ENCODE results near the gene IFNL1.

The IFNL1 gene

GRCh38 chr19:39253374-39254149 lies 42.6 kb upstream of the IFNL1 start:
- no peak for TF ChIP-seq CTCF (IDR thresholded peaks at IDR 0.05)

- TF ChIP-seq CTCF (IDR thresholded peaks at IDR 0.05), result no peak
These were observed 41.5 kb upstream of the IFNL1 start for GRCh38 chr19:39254531-39255345.

- no peak for TF ChIP-seq CTCF (IDR thresholded peaks at IDR 0.05)
These were observed 39.0 kb upstream of the IFNL1 start for GRCh38 chr19:39257227-39257626.

- no peak for TF ChIP-seq CTCF (IDR thresholded peaks at IDR 0.05)
These were observed 34.5 kb upstream of the IFNL1 start for GRCh38 chr19:39261704-39262103.

- no peak for TF ChIP-seq CTCF (IDR thresholded peaks at IDR 0.05)
These were observed 33.7 kb upstream of the IFNL1 start for GRCh38 chr19:39262496-39262895.

GRCh38 chr19:39263912-39264305 lies 32.3 kb upstream of the IFNL1 start:
- no peak for TF ChIP-seq CTCF (IDR thresholded peaks at IDR 0.05)

- no peak for TF ChIP-seq CTCF (IDR thresholded peaks at IDR 0.05)
These were observed 31.6 kb upstream of the IFNL1 start for GRCh38 chr19:39264306-39265290.

Measured in LNCAP (cell line).